Measurements from ENCODE around the gene MED13L.

MED13L gene

GRCh38 chr12:115962216-115962615, 315.3 kb downstream of the MED13L start:
- TF ChIP-seq CTCF (conservative IDR thresholded peaks at IDR 0.05; ENCODE audit: low read depth, low read length), result no peak
- H3K4me3 ChIP-seq (ENCODE audit: low read depth, low read length), result no peak overlapping the region
- peak; percentile 76 for DNase-seq (ENCODE audit: low read depth)

GRCh38 chr12:115960868-115961802, 316.4 kb downstream of the MED13L start:
- no peak for TF ChIP-seq CTCF (conservative IDR thresholded peaks at IDR 0.05; ENCODE audit: low read depth, low read length)
- H3K4me3 ChIP-seq (ENCODE audit: low read depth, low read length), result no peak overlapping the region
- no peak for DNase-seq (ENCODE audit: low read depth)

GRCh38 chr12:115957686-115958290, 319.7 kb downstream of the MED13L start:
- H3K4me3 ChIP-seq (ENCODE audit: low read depth, low read length), result no peak overlapping the region
- DNase-seq (ENCODE audit: low read depth), result no peak
- TF ChIP-seq CTCF (conservative IDR thresholded peaks at IDR 0.05; ENCODE audit: low read depth, low read length), result no peak

GRCh38 chr12:115956659-115957058, 320.8 kb downstream of the MED13L start:
- no peak for TF ChIP-seq CTCF (conservative IDR thresholded peaks at IDR 0.05; ENCODE audit: low read depth, low read length)
- H3K4me3 ChIP-seq (ENCODE audit: low read depth, low read length), result no peak overlapping the region
- DNase-seq (ENCODE audit: low read depth), result no peak

GRCh38 chr12:115956236-115956635, 321.3 kb downstream of the MED13L start:
- TF ChIP-seq CTCF (conservative IDR thresholded peaks at IDR 0.05; ENCODE audit: low read depth, low read length), result no peak
- DNase-seq (ENCODE audit: low read depth), result no peak
- no peak overlapping the region for H3K4me3 ChIP-seq (ENCODE audit: low read depth, low read length)

- H3K4me3 ChIP-seq (ENCODE audit: low read depth, low read length), result no peak overlapping the region
- no peak for TF ChIP-seq CTCF (conservative IDR thresholded peaks at IDR 0.05; ENCODE audit: low read depth, low read length)
- DNase-seq (ENCODE audit: low read depth), result no peak
Observed at GRCh38 chr12:115953450-115953849, 324.0 kb downstream of the MED13L start.

Data from choroid plexus epithelial cell (primary cell).